Hematopoietic multipotent progenitor cell treated with erythropoietin and hydrocortisone succinate and interleukin-3 and kit ligand, for 15 days (in vitro differentiated cells): ENCODE results near the gene C1orf87.
A peak's percentile ranks its signal among the peaks of the same experiment; 100 is the strongest.

Experiments used
- DNase-seq: peaks from one replicate; pipeline ENCODE4 v3.0.0-alpha.2; 2015; ENCODE audit warnings: low spot score

Gene C1orf87, protein sequence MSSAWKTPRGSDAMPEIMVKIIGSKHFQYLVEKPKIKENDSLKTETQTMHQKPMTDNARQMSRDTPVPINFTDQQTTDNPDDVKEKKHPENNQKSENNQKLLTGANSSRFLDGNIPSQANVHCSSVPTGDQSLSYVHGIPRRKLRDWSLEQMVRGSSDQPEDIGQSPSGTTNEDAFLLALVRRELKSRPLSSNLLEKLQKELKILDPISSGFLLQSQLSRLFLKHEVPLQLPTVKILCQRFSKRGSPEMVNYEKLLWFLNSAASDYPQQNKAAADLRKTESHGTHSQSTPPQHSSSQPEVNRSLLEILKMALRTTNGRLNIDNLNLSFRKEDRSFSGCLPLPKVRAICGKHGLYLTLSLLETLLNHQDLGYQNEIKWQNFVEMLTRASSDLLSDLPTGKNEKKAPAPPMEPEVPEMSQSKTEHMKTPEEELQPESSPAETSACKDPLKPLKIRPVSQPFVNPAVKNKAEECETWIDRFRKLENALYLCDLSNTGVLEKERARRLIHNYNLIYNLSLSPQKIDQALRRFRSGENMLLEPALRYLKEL

GRCh38 chr1:60073605-60074278 lies at the start of gene C1orf87:
Gene C1orf87, minus strand, starts transcription at chr1:60073770. Its CDS starts 1,127 bp downstream, at chr1:60072643.
- DNase-seq: peak; percentile 3

GRCh38 chr1:60118085-60118484 lies 44.5 kb upstream of the C1orf87 start:
- DNase-seq: no peak

DNA sequence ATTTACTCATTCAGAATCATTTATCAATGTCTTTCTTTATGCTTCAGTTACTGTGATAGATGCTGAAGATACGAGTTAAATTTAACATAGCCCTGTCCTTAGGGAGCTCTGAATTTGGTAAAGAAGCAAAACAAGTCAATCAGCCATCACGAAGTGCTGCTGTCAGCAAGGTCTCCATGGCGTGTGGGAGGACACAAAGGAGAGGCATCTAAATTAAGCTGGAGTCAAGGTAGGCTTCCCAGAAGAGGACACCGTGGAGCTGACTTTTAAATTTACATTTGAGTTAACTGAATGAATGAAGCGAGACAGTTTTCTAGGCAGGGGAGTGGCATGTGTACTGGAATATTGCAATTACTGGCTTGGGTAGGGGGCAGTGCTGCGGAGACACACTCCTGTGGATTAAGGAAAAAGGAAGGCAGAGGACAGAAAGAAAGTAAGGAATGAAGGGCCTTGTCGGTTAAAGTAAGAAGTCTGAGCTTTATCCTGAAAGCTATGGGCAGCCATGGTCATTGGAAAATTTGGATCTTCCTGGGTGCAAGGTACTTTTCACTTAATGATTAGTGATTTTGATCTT lies 41.3 kb upstream of the C1orf87 start:
- no peak for DNase-seq

DNA sequence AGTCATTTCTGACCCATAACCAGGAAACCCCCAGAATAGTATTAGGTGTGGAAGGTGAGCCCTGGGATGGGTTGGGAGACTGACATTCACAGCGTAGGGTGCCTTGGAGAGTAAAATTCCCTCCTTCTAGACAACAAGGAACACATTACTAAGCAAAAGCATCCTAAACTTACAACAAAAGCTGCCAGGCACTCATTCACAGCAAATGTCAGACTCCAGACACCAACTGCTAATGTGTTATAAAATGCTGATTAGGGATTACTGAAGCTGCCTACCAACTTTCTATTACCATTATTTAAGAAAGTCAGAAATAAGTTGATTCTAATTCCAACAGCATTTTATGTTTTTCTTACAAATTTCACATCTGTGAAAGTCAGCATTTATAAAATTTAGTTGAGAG lies 40.0 kb upstream of the C1orf87 start:
- no peak for DNase-seq

- DNase-seq: no peak
Measured at GRCh38 chr1:60113028-60113427, 39.5 kb upstream of the C1orf87 start.

- no peak for DNase-seq
Measured at GRCh38 chr1:60111716-60112115, 38.1 kb upstream of the C1orf87 start.

- DNase-seq: no peak
Measured at GRCh38 chr1:60111118-60111517, 37.5 kb upstream of the C1orf87 start.

GRCh38 chr1:60108196-60108595 lies 34.6 kb upstream of the C1orf87 start:
- DNase-seq: no peak

DNA sequence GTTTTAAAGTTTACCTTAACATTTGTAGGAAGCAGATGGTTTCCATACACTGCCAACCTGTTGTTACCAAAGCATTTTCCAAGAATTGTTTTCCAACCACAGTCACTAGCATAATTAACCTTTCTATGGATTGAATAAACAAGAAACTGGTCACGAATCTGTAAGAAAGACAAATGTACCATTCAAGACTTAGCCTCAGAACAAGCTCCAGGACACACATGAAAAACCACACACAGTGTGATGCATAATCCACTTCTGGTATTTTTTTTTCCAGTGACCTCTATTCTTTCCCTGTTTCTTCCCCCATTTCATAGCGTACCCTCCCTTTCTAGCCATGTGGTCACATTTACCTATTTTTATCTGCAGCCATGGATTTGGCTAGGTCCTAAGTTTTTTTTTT lies 29.6 kb upstream of the C1orf87 start:
- no peak for DNase-seq

- no peak for DNase-seq
Measured at GRCh38 chr1:60102267-60103061, 28.9 kb upstream of the C1orf87 start.

GRCh38 chr1:60101516-60101915 lies 27.9 kb upstream of the C1orf87 start:
- no peak for DNase-seq

DNA sequence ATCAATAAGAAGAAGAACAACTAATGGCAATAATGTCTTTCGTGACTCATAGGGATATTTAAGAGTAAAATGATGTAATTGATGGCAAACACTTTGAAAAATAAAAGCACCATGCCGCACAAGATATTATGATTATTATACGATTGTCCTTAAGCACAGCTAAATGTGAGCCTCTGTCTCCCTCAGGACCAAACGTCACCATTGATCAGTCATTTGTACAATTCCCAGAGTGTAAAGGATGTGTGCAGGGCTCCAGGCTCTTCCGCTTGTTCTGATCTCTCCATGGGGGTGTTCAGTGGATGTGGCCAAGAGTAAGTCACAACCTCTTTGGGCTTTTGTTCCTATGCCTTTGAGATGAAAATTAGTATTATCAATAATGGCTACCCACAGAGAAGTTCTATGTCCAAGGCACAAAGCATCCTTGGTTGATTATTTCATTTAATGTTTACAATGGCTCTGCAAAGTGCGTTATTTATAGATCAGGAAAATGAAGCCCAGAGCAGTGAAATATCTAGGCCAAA lies 17.7 kb upstream of the C1orf87 start:
- no peak for DNase-seq

DNA sequence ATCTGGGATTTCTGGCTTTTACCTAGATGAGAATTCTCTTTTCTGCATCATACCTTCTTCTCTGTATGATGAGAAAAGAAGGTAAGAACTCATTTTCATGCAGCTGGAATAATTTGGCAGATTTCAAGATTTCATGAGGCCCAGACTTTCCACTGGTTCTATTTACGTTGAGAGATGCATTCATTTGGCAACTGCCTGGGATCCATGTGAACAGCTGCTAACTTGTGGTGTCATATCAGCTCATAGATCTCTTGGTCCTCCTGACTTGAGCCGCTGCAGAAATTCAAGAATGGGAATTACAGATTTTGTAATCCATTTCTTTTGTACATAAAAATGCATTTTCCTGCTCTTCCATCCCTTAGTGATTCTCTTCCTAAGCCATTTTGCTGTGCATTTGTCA lies 17.1 kb upstream of the C1orf87 start:
- DNase-seq: no peak

DNA sequence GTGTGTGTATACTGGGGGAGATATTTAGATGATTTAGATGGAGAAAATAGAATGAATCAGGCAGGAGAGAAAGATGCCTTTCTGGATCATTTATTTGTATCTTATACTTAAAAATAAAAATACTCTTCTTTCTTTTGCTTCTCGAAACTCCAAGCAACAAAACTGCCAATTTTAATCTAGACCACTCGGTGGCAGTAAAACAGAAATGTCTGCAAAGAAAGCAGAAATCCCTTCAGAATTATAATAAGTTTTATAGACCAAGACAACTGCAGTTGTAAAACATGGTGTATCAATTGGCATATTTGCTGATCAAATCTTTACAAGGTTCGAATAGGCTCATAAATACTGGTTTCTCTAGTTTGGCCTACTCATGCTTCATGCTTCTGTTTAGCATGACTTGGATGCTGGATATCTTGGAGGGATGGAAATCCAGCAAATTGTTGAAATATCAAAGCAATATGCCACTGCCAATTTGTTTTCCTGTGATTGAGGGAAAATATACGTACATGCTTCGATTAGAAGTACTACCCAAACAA lies 15.1 kb upstream of the C1orf87 start:
- no peak for DNase-seq

GRCh38 chr1:60087681-60088080 lies 14.1 kb upstream of the C1orf87 start:
- DNase-seq: no peak

DNA sequence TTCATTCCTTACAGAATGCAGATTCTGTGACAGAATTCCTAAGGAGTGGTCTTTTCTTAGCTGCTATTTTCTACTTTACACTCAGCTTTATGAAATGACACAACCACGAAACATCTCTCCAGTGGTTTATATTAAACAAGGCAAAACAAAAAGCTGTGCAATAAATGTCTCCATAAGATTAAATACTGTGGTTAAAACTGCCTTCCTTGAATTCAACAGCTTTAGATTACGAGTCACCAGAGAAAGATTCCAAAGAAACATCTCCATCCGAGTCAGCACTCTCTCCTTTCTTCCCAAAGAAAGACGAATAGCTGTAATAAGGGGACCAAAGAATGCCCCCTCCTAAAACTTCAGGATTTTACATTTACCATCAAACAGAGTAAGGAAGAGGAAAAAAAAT lies 4.6 kb upstream of the C1orf87 start:
- DNase-seq: no peak

DNA sequence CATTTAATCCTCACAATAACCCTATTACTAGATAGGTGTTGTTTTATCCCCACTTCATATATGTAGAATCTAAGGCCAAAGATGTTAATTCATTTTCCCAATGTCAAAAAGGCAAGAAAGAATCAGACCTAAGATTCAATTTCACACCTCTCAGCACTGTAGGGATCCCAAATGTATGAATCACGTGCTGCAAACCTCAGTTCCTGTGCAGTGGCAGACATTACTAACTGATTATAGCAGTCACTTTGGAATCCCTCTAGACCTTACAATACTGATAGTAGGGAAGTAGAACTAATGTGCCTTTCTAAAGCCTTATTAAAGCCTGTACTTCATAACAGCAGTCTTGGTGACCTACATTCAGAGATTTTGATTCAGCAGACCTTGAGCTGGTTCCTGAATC lies 2.3 kb downstream of the C1orf87 start:
- DNase-seq: no peak

DNA sequence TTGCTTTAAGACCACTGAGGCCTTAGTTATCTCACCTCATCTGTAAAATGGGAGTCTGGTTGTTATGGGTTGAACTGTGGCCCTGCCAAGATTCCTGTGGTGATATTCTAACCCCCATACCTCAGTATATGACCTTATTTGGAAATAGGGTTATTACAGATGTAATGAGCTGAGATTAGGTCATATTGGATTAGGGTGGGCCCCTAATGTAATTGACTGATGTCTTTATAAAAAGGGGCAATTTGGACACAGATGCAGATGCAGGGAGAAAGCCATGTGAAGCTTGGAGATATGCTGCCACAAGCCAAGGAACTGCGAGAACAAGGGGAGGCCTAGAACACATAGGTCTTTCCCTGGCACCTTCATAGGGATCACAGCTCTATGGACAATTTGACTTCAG lies 3.9 kb downstream of the C1orf87 start:
- DNase-seq: no peak

DNA sequence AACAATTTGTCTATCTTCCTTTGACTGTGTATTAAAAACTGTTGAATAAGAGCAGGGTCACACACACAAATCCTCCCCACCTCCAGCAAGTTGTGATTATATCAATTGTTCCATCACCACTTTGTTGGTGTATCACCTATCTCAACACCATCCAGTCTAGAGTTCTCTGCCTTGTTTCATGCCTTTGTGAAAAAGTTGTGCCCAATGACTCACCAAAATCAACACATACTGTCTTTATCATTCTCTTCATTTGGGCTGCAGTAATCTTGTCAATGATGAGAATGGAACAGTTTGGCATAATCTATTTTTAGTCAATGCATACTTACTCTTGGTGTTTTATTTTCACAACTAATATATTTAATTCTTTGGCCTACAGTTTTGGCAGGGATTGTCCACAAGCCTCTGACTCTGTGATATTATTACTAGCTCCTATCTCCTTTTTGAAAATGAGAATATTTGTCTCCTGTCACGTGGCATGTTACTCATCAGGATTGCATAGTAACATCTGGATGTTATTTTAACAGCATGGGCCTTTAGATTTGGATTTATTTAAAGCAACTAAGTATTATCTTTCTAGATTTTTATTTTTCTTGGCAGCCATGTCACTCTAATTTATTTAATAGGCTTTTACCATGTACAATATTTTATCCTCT lies 5.1 kb downstream of the C1orf87 start:
- no peak for DNase-seq

DNA sequence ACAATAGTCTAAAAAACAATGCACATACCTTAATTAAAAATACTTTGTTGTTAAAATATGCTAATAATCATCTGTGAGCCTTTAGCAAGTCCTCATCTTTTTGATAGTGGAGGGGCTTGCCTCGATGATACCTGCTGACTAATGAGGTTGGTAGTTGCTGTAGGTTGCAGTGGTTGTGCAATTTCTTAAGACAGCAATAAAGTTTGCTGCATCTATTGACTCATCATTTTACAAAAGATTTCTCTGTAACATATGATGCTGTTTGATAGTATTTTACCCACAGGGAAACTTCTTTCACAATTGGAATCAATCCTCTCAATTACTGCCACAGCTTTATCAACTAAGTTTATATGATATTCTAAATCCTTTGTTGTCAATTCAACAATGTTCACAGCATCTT lies 7.6 kb downstream of the C1orf87 start:
- no peak for DNase-seq

- DNase-seq: no peak
Measured at GRCh38 chr1:60065199-60065598, 8.4 kb downstream of the C1orf87 start.
